RWPE2 (cell line): ENCODE results near the gene SPRED2.

Experiments
- ATAC-seq: fragments of 200-7000 bp; cut with Tn5 transposase; 3 replicates; pipeline ENCODE4 v1.9.1; 2021; ENCODE audit warnings: low read depth
- DNase-seq: peaks from one replicate; pipeline ENCODE4 v3.0.0-alpha.2; 2020; ENCODE audit warnings: low spot score
- H3K27ac ChIP-seq: fragments of 450-650 bp; 2 replicates; pipeline ENCODE4 v1.5.1; 2017; ENCODE audit warnings: mild to moderate bottlenecking; ENCODE audit not compliant: poor library complexity, severe bottlenecking
- H3K27me3 ChIP-seq: fragments of 250-450 bp; sonication (Bioruptor Pico); 2 replicates; pipeline ENCODE4 v1.5.1; 2021; ENCODE audit warnings: mild to moderate bottlenecking, moderate library complexity; ENCODE audit not compliant: insufficient read depth, poor library complexity, severe bottlenecking
- H3K36me3 ChIP-seq: fragments of 250-450 bp; sonication (Bioruptor Pico); 2 replicates; pipeline ENCODE4 v1.5.1; 2020; ENCODE audit warnings: low read depth, mild to moderate bottlenecking, moderate library complexity
- H3K4me1 ChIP-seq: fragments of 250-450 bp; sonication (Bioruptor Pico); 2 replicates; pipeline ENCODE4 v1.5.1; 2021; ENCODE audit warnings: mild to moderate bottlenecking, moderate library complexity; ENCODE audit not compliant: insufficient read depth, poor library complexity, severe bottlenecking
- H3K4me3 ChIP-seq: fragments of 250-450 bp; sonication (Bioruptor Pico); 2 replicates; pipeline ENCODE4 v1.5.1; 2021; ENCODE audit warnings: mild to moderate bottlenecking, moderate library complexity; ENCODE audit not compliant: severe bottlenecking
- H3K9me3 ChIP-seq: fragments of 250-450 bp; sonication (Bioruptor Pico); 2 replicates; pipeline ENCODE4 v1.5.1; 2021; ENCODE audit warnings: mild to moderate bottlenecking, moderate library complexity; ENCODE audit not compliant: severe bottlenecking
- TF ChIP-seq, protein P1 (sequence below): fragments of 450-650 bp; IDR thresholded peaks from one replicate; pipeline ENCODE4 v1.5.1; 2017; ENCODE audit warnings: mild to moderate bottlenecking, moderate library complexity; ENCODE audit not compliant: poor library complexity, severe bottlenecking

SPRED2 gene

DNA sequence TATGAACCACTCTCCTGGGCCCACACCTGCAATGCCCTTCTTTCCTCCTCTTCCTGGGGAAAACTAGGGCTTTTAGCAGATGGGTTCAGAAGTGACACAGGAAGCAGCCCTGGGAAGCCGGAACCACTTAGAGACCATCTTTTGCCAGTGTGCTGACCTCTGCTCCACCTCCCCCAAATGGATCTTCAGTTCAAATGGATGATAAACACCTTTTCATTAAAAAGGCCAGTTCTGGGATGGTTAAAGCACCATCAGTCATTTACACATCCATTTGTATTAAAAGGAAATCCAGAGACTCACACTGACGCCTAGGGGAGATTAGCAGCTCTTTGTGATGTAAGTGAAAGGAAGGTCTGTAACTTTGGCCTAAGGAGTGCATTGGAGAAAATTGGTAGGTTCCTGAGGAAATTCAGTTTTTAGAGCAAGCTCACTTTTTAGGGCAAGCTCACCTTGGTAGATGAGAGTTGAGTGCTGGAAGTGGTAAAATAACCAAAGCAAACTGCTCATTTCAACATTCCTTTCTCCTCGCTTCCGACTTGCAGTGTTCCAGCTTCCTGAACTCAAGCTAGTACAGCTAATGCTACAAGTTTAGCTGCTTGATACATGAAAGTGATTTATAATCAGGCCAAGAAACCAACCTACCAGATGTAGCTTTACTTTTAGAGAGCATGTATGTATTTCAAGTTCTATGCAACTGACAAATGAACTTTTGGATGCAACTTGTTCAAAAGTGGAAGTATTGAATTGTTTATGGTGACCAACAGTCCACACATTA, 157.1 kb downstream of the SPRED2 start:
- peaks cover 34% of the 10 kb centered on the region for H3K36me3 ChIP-seq
- H3K27me3 ChIP-seq = no peaks in the 10 kb centered on the region
- H3K4me3 ChIP-seq = no peak overlapping the region
- no peaks in the 10 kb centered on the region for H3K4me1 ChIP-seq
- DNase-seq (no peak), ATAC-seq (no peak)
- no peak overlapping the region for H3K27ac ChIP-seq
- TF ChIP-seq, protein P1, sequence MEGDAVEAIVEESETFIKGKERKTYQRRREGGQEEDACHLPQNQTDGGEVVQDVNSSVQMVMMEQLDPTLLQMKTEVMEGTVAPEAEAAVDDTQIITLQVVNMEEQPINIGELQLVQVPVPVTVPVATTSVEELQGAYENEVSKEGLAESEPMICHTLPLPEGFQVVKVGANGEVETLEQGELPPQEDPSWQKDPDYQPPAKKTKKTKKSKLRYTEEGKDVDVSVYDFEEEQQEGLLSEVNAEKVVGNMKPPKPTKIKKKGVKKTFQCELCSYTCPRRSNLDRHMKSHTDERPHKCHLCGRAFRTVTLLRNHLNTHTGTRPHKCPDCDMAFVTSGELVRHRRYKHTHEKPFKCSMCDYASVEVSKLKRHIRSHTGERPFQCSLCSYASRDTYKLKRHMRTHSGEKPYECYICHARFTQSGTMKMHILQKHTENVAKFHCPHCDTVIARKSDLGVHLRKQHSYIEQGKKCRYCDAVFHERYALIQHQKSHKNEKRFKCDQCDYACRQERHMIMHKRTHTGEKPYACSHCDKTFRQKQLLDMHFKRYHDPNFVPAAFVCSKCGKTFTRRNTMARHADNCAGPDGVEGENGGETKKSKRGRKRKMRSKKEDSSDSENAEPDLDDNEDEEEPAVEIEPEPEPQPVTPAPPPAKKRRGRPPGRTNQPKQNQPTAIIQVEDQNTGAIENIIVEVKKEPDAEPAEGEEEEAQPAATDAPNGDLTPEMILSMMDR = no peak
- H3K9me3 ChIP-seq = no peaks in the 10 kb centered on the region

DNA sequence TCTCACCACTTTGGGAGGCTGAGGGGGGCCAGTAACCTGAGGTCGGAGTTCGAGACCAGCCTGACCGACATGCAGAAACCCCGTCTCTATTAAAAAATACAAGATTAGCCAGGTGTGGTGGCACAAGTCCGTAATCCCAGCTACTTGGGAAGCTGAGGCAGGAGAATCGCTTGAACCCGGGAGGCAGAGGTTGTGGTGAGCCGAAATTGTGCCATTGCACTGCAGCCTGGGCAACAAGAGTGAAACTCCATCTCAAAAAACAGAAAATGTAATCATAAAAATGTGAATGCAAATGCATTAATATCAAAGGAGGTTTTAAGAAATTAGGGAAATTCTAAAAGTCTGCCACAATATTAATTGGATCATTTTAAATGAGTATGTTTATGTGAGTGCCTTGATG, 159.1 kb downstream of the SPRED2 start:
- H3K27me3 ChIP-seq = no peaks in the 10 kb centered on the region

DNA sequence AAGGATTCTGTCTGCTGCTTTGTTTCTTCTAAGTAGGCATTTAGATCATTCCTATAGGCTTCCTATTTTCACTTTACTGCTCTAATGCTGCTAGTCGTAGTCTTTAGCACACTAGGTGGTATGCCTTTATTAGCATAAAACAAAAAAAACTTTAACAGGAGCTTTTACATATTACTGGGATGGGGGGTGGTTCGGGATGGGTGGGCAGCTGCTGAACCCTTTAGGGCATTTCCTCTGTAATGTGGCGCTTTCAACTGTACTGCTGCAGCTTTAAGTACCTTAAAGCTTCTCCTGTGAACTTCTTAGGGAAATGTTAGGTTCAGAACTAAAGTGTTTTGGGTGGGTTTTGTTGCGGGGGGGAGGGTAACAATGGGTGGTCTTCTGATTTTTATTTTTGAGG, 163.4 kb downstream of the SPRED2 start:
- TF ChIP-seq, protein P1 = no peak
- ATAC-seq (no peak), DNase-seq (no peak)

More for the DNA sequence above, 159.1 kb downstream of the SPRED2 start:
- no peak overlapping the region for H3K4me3 ChIP-seq
- TF ChIP-seq, protein P1 = no peak
- H3K4me1 ChIP-seq = no peaks in the 10 kb centered on the region
- no peak for DNase-seq
- no peak overlapping the region for H3K27ac ChIP-seq
- peaks cover 52% of the 10 kb centered on the region for H3K36me3 ChIP-seq
- H3K9me3 ChIP-seq = no peaks in the 10 kb centered on the region
- no peak for ATAC-seq

DNA sequence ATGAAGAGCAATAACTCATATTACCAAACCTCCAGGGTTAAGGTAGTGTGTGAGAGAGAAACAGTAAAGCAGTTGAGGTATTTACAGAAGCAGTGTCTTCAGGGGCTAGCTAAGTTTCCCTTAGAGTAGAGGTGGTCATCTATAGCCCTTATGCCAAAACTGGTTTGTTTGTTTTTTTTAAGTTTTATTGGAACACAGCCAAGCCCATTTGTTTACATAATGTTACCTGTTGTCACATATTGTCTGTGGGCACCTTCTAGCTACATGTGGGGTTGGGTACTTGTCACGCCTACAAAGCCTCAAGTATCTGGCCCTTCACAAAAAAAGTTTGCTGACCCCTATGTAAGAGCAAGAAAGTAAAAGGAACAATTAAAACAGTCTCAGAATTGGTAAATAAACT, 165.4 kb downstream of the SPRED2 start:
- Histone ChIP-seq H3K4me3 (no peak overlapping the region), H3K4me1 (no peaks in the 10 kb centered on the region), H3K36me3 (peaks cover 82% of the 10 kb centered on the region), H3K9me3 (no peaks in the 10 kb centered on the region), H3K27me3 (no peaks in the 10 kb centered on the region), H3K27ac (no peak overlapping the region)
- ATAC-seq (no peak), DNase-seq (no peak)
- TF ChIP-seq, protein P1 = no peak

More for the DNA sequence above, 163.4 kb downstream of the SPRED2 start:
- H3K27me3 ChIP-seq = no peaks in the 10 kb centered on the region
- H3K36me3 ChIP-seq = peaks cover 94% of the 10 kb centered on the region
- no peak overlapping the region for H3K27ac ChIP-seq
- H3K4me3 ChIP-seq = no peak overlapping the region
- H3K9me3 ChIP-seq = no peaks in the 10 kb centered on the region
- no peaks in the 10 kb centered on the region for H3K4me1 ChIP-seq

DNA sequence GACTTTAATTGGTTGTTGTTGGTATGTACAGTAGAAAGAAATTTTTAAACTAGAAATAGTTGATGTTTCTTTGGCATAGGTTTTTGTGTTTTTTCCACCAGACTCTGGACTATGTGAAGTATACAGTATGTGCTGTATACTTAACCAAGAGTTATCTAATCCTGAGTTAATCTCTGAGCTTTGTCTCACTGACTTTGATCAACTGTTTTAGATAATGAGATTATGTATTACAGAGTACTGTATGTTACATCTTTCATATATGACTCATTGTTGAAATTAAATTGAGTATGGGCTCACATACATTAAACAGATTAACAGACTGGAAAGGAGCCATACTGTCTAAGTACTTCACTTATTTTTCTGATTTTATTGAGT, 166.7 kb downstream of the SPRED2 start:
- DNase-seq (no peak), ATAC-seq (no peak)
- H3K4me3 ChIP-seq = no peak overlapping the region
- H3K9me3 ChIP-seq = no peaks in the 10 kb centered on the region
- no peaks in the 10 kb centered on the region for H3K4me1 ChIP-seq
- TF ChIP-seq, protein P1 = no peak
- H3K27me3 ChIP-seq = no peaks in the 10 kb centered on the region
- H3K36me3 ChIP-seq = peaks cover 81% of the 10 kb centered on the region
- no peak overlapping the region for H3K27ac ChIP-seq
